Measurements from ENCODE around the gene ATP13A5. TPM values are rescaled to one million over a fixed set of nuclear protein-coding genes. Genes with fewer than 3 reads are reported as not detected.

Gene ATP13A5
- total RNA-seq, 1 donor from 2014 or later = not detected

GRCh38 chr3:193317682-193318300 is 60.8 kb downstream of the ATP13A5 start:
- Histone ChIP-seq H3K27me3 (no peaks in the 10 kb centered on the region), H3K36me3 (no peaks in the 10 kb centered on the region), H3K27ac (no peak overlapping the region), H3K4me3 (no peak overlapping the region), H3K9me3 (no peaks in the 10 kb centered on the region), H3K4me1 (no peaks in the 10 kb centered on the region)
- no peak for DNase-seq (ENCODE audit: extremely low spot score in 2 of 2)
- TF ChIP-seq POLR2A (IDR thresholded peaks at IDR 0.05) = no peak
- no peak for TF ChIP-seq CTCF (IDR thresholded peaks at IDR 0.05)
- TF ChIP-seq POLR2AphosphoS5 (IDR thresholded peaks at IDR 0.05; ENCODE audit: insufficient read depth in 1 of 2, low read depth in 1 of 2) = no peak
- intact Hi-C loops (cut with DNase I) = no loop called here

- Histone ChIP-seq H3K27ac (no peak overlapping the region), H3K9me3 (no peaks in the 10 kb centered on the region), H3K4me3 (no peak overlapping the region), H3K4me1 (no peaks in the 10 kb centered on the region), H3K36me3 (no peaks in the 10 kb centered on the region), H3K27me3 (no peaks in the 10 kb centered on the region)
- intact Hi-C loops (cut with DNase I) = no loop called here
- TF ChIP-seq POLR2A (IDR thresholded peaks at IDR 0.05) (no peak), POLR2AphosphoS5 (IDR thresholded peaks at IDR 0.05; ENCODE audit: insufficient read depth in 1 of 2, low read depth in 1 of 2) (no peak), CTCF (IDR thresholded peaks at IDR 0.05) (no peak)
- no peak for DNase-seq (ENCODE audit: extremely low spot score in 2 of 2)
Observed at GRCh38 chr3:193314161-193314560, 64.4 kb downstream of the ATP13A5 start.

GRCh38 chr3:193313061-193313958 is 65.2 kb downstream of the ATP13A5 start:
- TF ChIP-seq POLR2AphosphoS5 (IDR thresholded peaks at IDR 0.05; ENCODE audit: insufficient read depth in 1 of 2, low read depth in 1 of 2) (no peak), CTCF (IDR thresholded peaks at IDR 0.05) (no peak), POLR2A (IDR thresholded peaks at IDR 0.05) (no peak)
- no peak overlapping the region for H3K4me3 ChIP-seq
- H3K27ac ChIP-seq = no peak overlapping the region
- no peaks in the 10 kb centered on the region for H3K36me3 ChIP-seq
- no peaks in the 10 kb centered on the region for H3K27me3 ChIP-seq
- intact Hi-C loops (cut with DNase I) = no loop called here
- DNase-seq (ENCODE audit: extremely low spot score in 2 of 2) = no peak
- H3K4me1 ChIP-seq = no peaks in the 10 kb centered on the region
- H3K9me3 ChIP-seq = no peaks in the 10 kb centered on the region

GRCh38 chr3:193310914-193311723 is 67.4 kb downstream of the ATP13A5 start:
- no peaks in the 10 kb centered on the region for H3K9me3 ChIP-seq
- no peak overlapping the region for H3K4me3 ChIP-seq
- no peaks in the 10 kb centered on the region for H3K4me1 ChIP-seq
- no peak overlapping the region for H3K27ac ChIP-seq
- no peaks in the 10 kb centered on the region for H3K27me3 ChIP-seq
- TF ChIP-seq CTCF (IDR thresholded peaks at IDR 0.05) (no peak), POLR2AphosphoS5 (IDR thresholded peaks at IDR 0.05; ENCODE audit: insufficient read depth in 1 of 2, low read depth in 1 of 2) (no peak), POLR2A (IDR thresholded peaks at IDR 0.05) (no peak)
- DNase-seq (ENCODE audit: extremely low spot score in 2 of 2) = no peak
- intact Hi-C loops (cut with DNase I) = no loop called here
- no peaks in the 10 kb centered on the region for H3K36me3 ChIP-seq

All from vagina (tissue), 2 donors.